ENCODE data around the gene ASS1.

DNA sequence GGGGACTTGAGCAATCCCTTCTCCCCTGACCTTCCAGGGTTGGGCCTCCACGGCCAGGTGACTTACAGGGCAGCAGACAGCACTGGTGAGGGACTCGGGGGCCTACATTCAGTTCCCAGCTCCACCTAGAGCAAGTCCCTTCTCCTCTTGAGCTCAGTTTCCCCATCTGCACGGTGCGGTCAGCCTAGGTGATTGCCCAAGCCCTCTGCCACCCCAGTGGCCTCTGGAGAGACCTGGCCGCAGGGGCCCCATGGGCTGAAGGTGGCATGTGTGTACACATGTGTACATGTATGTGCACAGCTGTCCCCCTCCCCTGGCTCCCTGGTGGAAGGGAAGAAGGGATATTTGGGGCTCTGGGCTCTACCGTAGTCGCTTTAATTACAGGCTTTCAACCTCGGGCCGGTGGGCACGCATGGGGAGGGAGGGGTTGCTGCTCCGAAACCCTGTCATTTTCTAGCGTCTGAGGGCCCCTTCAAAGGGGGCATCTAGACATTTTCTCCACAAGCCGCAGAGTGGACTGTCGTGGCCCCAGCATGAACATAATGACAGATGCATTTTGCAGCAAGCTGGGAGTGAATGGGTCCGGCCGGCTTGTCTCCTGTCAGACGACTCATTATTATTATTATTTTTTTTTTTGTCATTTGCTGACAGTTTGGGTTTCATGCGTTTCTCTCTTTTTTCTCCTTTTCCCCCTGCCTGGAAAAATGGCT is 44.0 kb downstream of the ASS1 start:
- no peak for TF ChIP-seq CTCF (conservative IDR thresholded peaks at IDR 0.05; ENCODE audit: low read depth, low read length)
- no peak for TF ChIP-seq EZH2 (IDR thresholded peaks at IDR 0.05; ENCODE audit: low read length, unreplicated experiment)
- no peak for TF ChIP-seq EZH2phosphoT487 (IDR thresholded peaks at IDR 0.05; ENCODE audit: borderline replicate concordance, low read length)
